DMS153 (cell line): ENCODE measurements around the gene RAPGEF6.
A peak's percentile ranks its signal among the peaks of the same experiment; 100 is the strongest.
"Not testable (repeated sequence)": the region's sequence is repeated elsewhere in the genome, so short reads cannot be mapped to it uniquely, and the experiment has no call there.

ENCODE experiments used
- DNase-seq: peaks from one replicate; lab custom pipeline; 2025; lab: John Stamatoyannopoulos, UW

RAPGEF6 gene

GRCh38 chr5:131634996-131635683 is at the start of gene RAPGEF6:
TSS of gene RAPGEF6 (minus strand) at chr5:131635229. CDS start at chr5:131635030, 199 bp downstream.
- peak; percentile 93 for DNase-seq

GRCh38 chr5:131684595-131684994 is 49.6 kb upstream of the RAPGEF6 start:
- DNase-seq = no peak

DNA sequence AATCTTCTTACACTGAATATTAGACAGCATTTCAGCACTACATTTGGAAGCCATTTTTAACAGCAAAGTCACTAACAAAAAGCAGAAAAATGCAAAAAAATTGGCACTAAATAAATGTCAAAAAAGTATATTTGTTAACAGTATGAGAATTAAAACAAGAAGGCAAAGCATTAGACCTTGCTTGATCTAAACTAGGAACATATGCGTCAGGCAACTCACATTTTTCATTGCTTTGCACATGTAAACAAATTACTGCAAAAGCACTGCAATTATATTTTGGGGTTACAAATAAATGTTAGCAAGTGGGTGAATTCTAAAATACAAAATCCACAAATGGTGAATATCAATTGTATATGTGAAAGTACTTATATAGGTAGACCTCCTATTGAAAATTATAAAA is 49.0 kb upstream of the RAPGEF6 start:
- DNase-seq = no peak

DNA sequence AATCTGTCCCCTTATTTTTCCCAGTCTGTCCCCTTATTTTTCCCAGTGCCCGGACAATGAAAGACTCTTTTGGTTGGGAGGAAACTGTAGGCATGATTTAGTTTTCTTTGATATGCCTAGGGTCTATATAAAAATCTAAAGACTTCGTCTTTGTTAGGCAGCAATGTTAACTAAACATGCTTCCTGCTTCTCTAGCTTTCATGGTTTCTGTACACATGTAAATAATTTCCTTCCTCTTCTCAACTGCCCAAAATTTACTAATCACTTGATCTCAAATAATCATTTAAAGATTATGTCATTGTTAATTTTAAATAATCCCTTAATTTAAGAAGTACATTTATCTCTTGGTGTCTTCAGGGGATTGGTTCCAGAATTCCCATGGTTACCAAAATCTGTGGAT is 47.8 kb upstream of the RAPGEF6 start:
- no peak for DNase-seq

DNA sequence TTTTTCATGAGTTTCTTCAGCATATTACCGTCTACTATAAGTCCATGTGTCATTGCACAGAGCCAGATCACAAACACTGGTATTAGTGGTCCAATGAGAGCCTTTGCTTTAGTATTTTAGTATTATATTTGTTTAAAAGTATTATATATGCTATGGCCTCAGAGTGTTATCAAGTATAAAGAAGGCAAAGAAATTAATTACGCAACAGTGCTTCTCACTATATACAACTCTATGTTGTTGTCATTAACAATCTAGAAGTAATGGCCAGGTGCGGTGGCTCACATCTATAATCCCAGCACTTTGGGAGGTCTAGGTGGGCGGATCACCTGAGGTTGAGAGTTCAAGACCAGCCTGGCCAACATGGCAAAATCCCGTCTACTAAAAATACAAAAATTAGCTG is 47.1 kb upstream of the RAPGEF6 start:
- DNase-seq = no peak

DNA sequence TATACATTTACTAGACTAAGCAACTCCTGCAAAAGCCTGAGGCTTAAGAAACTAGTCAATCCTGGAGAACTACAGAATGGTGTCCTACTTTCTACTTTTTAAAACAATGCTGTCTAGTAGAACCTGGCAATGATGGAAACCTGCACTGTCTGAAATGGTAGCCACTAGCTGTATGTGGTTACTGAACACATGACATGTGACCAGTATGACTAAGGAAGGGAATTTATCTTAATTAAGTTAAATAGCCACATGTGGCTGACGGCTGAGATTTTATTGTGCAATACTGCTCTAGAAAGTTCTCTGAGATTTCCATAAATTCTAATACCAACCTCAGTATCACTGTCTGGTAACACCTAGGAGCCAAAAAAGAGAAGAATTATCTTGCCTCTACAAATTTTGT is 44.9 kb upstream of the RAPGEF6 start:
- no peak for DNase-seq

- DNase-seq = not testable (repeated sequence)
These were observed 43.2 kb upstream of the RAPGEF6 start for GRCh38 chr5:131678273-131678672.

DNA sequence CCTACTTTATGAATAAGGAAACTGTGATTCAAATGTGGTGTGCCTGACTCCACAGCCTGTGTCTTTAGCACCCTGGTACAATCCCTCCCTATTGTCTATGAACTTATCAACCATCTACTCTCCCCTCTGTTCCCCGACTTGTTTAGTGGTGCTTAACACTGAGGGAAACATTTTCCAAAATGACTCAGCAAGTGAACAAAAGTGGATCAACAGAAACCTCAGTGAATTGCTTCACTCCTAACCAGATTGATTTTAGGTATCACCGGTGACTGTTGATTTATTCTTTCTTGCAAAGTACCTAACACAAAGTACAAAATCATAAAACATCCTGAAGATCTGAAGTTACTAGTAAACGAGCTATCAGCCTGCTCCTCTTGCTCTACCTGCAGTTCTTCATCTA is 42.1 kb upstream of the RAPGEF6 start:
- no peak for DNase-seq

GRCh38 chr5:131672776-131673175 is 37.7 kb upstream of the RAPGEF6 start:
- no peak for DNase-seq

- no peak for DNase-seq
These were observed 37.1 kb upstream of the RAPGEF6 start for GRCh38 chr5:131671994-131672655.

DNA sequence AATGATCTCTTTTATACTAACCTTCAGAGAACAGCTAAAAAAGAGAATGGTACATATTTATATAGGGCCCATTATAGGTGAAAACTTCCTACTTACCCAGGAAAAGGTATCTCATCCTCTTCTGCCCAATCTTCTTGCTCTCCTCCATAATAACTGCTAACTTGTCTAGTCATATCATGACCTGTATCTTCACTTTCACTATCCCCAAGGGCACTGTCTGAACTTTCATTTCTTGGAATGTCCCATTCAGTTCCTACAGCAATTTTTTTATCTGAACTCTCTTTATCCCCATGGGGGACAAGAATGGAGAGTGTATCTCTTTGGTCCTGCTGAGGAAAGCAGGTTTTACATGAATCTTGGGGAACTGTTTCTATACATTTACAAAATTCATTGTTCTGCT is 36.4 kb upstream of the RAPGEF6 start:
- DNase-seq = no peak

DNA sequence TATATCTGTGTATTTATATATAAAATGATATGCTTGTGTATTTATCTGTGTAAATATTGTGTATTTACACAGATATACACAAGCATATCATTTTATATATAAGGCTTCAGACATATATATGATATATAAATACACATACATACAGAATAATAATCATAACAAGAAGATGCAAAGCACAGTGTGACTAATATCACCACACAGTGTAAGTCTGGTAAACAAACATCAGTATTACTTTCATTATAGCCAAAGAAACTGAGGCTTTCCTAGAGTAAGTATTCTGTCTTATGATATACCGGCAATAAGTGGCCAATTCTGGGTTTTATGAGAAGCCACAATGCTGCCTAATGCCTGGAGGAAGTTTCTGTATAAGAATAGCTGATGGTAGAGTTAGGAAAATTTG is 29.9 kb upstream of the RAPGEF6 start:
- DNase-seq = no peak

DNA sequence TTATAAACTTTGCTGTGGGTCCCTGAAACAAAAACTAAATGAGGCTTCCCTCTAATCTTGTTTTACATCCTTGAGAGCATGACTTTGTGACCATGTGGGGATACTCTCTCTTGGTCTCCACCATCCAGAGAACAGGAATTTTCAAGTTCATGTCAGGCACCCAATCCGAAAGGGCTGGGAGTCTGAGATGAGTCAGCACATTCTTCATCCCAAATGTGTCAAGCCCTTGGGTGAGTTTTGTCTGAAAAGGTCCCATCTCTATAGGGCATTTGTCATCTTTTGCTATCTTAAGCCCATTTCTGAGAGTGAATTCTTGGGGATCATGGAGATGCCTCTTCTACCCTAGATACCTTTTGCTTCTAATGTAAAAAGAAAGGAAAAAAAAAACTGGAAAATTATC is 26.9 kb upstream of the RAPGEF6 start:
- DNase-seq = no peak

- no peak for DNase-seq
These were observed 24.8 kb upstream of the RAPGEF6 start for GRCh38 chr5:131659841-131660240.

GRCh38 chr5:131659290-131659689 is 24.3 kb upstream of the RAPGEF6 start:
- no peak for DNase-seq

GRCh38 chr5:131654776-131655175 is 19.7 kb upstream of the RAPGEF6 start:
- DNase-seq = no peak

DNA sequence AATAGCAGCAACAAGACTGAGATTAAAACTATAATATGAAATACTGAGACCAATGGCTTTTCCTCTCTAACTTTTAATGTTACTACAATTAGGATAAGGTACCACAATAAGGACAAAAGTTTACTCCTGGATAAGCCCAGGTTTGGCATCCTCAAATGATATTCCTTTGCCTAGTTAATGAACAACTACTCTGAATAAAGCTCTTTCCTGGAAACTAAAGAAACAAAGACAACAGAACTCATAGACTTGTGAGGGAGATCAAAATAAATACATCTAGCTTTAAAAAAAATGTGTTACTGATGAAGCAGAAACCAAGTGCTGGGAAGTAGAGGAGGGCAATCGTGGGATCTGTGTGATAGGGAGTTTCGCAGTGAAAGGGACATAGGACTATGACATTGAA is 19.3 kb upstream of the RAPGEF6 start:
- DNase-seq = no peak

DNA sequence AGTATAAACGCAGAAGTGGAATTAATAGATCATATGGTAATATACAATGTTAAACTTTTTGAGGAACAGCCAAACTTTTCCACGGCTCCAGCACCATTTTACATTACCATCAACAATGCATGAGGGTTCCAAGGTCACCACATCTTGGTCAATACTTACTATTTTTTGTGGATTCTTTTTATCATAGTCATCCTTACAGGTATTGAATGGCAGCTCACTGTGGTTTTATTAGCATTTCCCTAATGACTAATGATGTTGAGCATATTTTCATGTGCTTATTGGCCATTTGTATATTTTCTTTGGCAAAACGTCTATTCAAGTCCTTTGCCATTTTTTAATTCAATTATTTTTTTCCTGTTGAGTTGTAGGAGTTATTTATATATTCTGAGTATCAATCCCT is 14.1 kb upstream of the RAPGEF6 start:
- no peak for DNase-seq

DNA sequence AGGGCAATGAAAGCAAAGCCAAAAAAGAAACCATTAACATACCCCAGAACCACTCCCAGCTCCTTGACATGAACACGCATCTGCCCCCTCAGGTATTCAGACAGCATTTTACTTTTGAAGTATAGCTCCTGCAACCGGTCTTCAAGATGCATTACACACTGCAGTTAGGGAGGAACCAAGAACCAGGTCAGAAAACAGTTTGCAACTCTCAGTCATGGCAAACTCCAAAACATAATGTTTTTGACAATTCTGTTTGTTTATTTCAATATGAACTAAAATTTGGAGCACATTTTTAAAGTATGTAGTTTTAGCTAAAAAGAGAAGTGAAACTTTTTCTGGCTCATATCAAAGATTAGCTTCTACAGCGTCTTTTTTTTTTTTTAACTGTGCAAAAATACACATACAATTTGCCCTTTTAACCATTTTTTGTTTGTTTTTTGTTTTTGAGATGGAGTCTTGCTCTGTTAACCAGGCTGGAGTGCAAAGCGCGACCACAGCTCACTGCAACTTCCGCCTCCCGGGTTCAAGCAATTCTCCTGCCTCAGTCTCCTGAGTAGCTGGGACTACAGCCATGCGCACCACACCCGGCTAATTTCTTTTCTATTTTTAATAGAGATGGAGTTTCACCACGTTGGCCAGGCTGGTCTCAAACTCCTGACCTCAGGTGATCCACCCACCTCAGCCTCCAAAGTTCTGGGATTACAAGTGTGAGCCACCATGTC is 12.2 kb upstream of the RAPGEF6 start:
- DNase-seq = no peak

DNA sequence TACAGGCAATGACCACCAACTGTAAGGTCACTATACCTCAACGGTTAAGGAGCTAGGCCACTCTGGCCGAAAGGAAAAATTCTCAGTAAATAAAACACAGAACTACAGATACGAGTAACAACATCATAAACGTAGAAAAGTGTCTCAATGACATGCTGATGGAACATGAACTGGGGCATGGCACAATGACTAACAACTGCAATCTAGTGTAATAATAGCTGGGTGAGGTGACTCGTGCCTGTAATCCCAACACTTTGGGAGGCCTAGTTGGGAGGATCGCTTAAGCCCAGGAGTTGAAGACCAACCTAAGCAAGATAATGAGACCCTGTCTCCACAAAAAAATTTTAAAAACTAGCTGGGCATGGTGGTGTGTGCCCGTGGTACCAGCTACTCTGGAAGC is 9.8 kb upstream of the RAPGEF6 start:
- no peak for DNase-seq

DNA sequence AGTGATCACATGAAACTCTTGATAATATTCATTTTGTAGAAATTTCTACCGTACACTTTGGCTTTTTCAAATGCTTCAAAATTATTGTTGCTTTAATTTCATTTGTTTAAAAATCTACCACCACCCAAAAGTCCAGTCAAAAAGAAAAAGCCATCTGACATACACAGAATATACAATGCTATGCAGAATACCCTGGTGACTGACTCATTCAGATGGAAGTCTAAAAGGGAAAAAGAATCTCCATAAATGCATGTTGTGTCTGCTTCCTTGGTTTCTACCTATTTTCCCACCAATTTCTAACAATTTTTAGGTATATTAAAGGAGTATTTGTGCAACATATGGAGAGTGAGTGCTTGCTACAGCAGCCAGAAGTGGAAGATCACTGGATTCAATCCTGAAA is 9.3 kb upstream of the RAPGEF6 start:
- DNase-seq = no peak

DNA sequence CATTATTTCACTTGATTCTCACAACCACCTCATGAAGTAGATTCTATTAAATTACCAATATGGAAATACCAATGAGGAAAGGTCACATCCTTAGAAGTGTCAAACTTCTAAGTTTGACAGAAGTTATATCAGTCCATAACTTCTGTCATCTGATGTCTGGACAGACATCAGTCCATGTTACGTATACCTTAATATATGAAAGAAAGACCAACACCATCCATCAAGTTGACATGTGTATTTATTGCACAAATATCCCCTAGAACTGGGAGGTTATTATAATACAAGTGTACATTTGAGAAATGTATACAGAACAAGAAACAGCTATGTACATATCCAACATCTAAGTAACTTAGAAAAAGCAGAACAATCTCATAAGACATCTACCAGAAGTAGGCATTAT is 6.5 kb upstream of the RAPGEF6 start:
- no peak for DNase-seq
